ENCODE measurements around the gene CFAP298. TPM values are rescaled to one million over a fixed set of nuclear protein-coding genes. Genes with fewer than 3 reads are reported as not detected.

CFAP298 gene
- total and polyA plus RNA-seq, 7 donors, result 14.4 to 38.6 (median 24.7) TPM

DNA sequence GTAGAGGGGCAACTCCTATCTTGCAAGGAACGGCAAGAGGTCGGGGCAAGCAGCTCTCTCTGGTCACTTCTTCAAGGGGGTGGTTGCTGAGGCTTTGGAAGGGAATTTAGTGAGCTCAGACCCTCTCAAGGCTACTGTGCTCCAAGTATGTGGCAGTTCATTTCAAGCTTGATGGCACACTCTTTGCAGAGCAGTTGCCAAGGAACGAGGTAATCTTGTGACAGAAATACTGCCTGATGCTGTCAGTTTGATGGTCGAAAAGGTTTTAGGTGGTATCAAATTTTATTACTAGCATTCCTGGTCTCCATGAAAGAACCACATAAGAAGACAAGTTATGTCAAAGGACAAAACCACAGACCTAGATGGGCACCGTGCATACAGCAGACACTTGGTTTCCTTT lies 13.1 kb downstream of the CFAP298 start:
- intact Hi-C loops (cut with DNase I), result no loop called here
- WGBS, 2 donors, result 84 to 93% methylated on average over 5 of the region's 5 CpGs
- no peaks in the 10 kb centered on the region for H3K9me3 ChIP-seq
- no peak for TF ChIP-seq CTCF (IDR thresholded peaks at IDR 0.05)
- no peak for DNase-seq
- no peaks in the 10 kb centered on the region for H3K27me3 ChIP-seq
- no peak overlapping the region for H3K4me3 ChIP-seq
- H3K36me3 ChIP-seq, result peaks cover 17 to 44% (median 21%) of the 10 kb centered on the region in 4 donors
- H3K27ac ChIP-seq, result no peak overlapping the region
- no peaks in the 10 kb centered on the region for H3K4me1 ChIP-seq

- 70 to 79% methylated on average over 6 of the region's 6 CpGs for WGBS, 2 donors
- Histone ChIP-seq H3K27me3 (no peaks in the 10 kb centered on the region), H3K4me1 (no peaks in the 10 kb centered on the region), H3K36me3 (peaks cover 3 to 25% (median 4%) of the 10 kb centered on the region in 4 donors), H3K27ac (no peak overlapping the region), H3K4me3 (no peak overlapping the region), H3K9me3 (no peaks in the 10 kb centered on the region)
- intact Hi-C loops (cut with DNase I), result no loop called here
- no peak for TF ChIP-seq CTCF (IDR thresholded peaks at IDR 0.05)
- no peak for TF ChIP-seq EP300 (IDR thresholded peaks at IDR 0.05)
- TF ChIP-seq POLR2AphosphoS5 (IDR thresholded peaks at IDR 0.05), result no peak
- TF ChIP-seq POLR2A (IDR thresholded peaks at IDR 0.05), result no peak
- DNase-seq, result no peak
Observed at GRCh38 chr21:32597205-32597604, 15.0 kb downstream of the CFAP298 start.

DNA sequence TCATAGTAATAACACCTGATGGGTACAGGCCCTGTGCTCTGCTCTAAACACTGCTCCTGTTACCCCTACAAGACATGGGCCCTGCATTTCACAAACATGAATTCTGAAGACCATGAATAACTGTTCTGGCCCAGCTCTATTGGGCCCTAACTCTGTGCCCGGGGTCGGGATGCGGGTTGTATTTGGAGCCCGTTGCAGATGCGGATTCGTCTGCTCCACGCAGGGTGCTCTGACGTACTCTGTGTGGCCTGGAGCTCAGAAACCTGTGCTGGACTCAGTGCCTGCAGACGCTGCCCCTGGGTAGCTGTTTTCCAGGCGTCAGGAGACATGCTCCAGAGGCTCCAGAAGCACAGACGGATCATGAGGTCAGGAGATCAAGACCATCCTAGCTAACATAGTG lies 16.7 kb downstream of the CFAP298 start:
- H3K4me3 ChIP-seq, result no peak overlapping the region
- H3K9me3 ChIP-seq, result no peaks in the 10 kb centered on the region
- H3K4me1 ChIP-seq, result no peaks in the 10 kb centered on the region
- 92 to 95% methylated on average over 11 of the region's 11 CpGs for WGBS, 2 donors
- intact Hi-C loops (cut with DNase I), result no loop called here
- TF ChIP-seq POLR2A (IDR thresholded peaks at IDR 0.05) (no peak), CTCF (IDR thresholded peaks at IDR 0.05) (no peak), POLR2AphosphoS5 (IDR thresholded peaks at IDR 0.05) (no peak), EP300 (IDR thresholded peaks at IDR 0.05) (no peak)
- peaks cover 0 to 6% (median 0%) of the 10 kb centered on the region in 3 donors for H3K27me3 ChIP-seq
- H3K36me3 ChIP-seq, result peaks cover 0 to 18% (median 0%) of the 10 kb centered on the region in 4 donors
- DNase-seq, result no peak
- no peak overlapping the region for H3K27ac ChIP-seq

DNA sequence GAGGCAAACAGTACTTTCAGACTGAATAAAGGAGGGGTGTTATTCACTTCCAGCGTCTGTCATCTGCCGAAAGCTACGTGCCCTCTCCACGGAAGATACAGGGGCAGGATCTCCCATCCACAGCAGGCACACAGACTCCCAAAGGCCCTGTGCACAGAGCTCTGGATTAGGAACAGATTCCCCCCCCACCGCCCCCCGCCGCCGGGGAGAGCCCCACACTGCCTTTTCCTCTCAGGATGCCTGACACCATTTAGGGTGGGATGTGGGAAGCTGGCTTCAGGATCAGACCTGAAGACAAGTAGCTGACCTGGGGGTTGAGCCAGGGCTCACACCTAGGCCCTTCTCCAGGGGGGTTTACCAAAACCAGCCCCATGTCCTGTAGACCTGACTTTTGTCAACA lies 18.5 kb downstream of the CFAP298 start:
- no peaks in the 10 kb centered on the region for H3K4me1 ChIP-seq
- no peak overlapping the region for H3K4me3 ChIP-seq
- no peaks in the 10 kb centered on the region for H3K9me3 ChIP-seq
- H3K27me3 ChIP-seq, result peaks cover 0 to 9% (median 0%) of the 10 kb centered on the region in 3 donors
- H3K27ac ChIP-seq, result no peak overlapping the region
- peaks cover 0 to 1% (median 0%) of the 10 kb centered on the region in 4 donors for H3K36me3 ChIP-seq
- TF ChIP-seq POLR2A (IDR thresholded peaks at IDR 0.05) (no peak), EP300 (IDR thresholded peaks at IDR 0.05) (no peak), POLR2AphosphoS5 (IDR thresholded peaks at IDR 0.05) (no peak)
- intact Hi-C loops (cut with DNase I), result no loop called here
- 79 to 84% methylated on average over 8 of the region's 8 CpGs for WGBS, 2 donors
- no peak for DNase-seq

GRCh38 chr21:32592929-32593502 lies 19.2 kb downstream of the CFAP298 start:
- intact Hi-C loops (cut with DNase I), result no loop called here
- H3K4me1 ChIP-seq, result no peaks in the 10 kb centered on the region
- H3K4me3 ChIP-seq, result no peak overlapping the region
- H3K27ac ChIP-seq, result no peak overlapping the region
- no peaks in the 10 kb centered on the region for H3K9me3 ChIP-seq
- H3K36me3 ChIP-seq, result no peaks in the 10 kb centered on the region
- TF ChIP-seq POLR2AphosphoS5 (IDR thresholded peaks at IDR 0.05), result no peak
- TF ChIP-seq POLR2A (IDR thresholded peaks at IDR 0.05), result no peak
- no peak for TF ChIP-seq CTCF (IDR thresholded peaks at IDR 0.05)
- no peak for TF ChIP-seq EP300 (IDR thresholded peaks at IDR 0.05)
- no peak for DNase-seq
- WGBS, 2 donors, result 36 to 64% methylated on average over 10 of the region's 10 CpGs
- H3K27me3 ChIP-seq, result peaks cover 0 to 9% (median 0%) of the 10 kb centered on the region in 3 donors
